Esophagus squamous epithelium (tissue), 5 donors: ENCODE measurements around the gene TOMM20. TPM values are rescaled to one million over a fixed set of nuclear protein-coding genes. Genes with fewer than 3 reads are reported as not detected.

Experiments
- DNase-seq: peaks from one replicate; lab custom pipeline; 2025; lab: John Stamatoyannopoulos, UW
- H3K27ac ChIP-seq, 4 donors: fragments of 200-600 bp; sonication (generic); one replicate each; pipeline ENCODE4 v1.5.1; 2016 to 2019; ENCODE audit warnings: mild to moderate bottlenecking in 1 of 4
- H3K27me3 ChIP-seq, 4 donors: fragments of 200-600 bp; sonication (generic); 1 replicate in 3 of 4; 2 replicates in 1 of 4; pipeline versions ENCODE4 v1.5.1 to v1.6.0; 2017 to 2021; ENCODE audit warnings: antibody characterized with exemption in 1 of 4
- H3K36me3 ChIP-seq, 3 donors: fragments of 200-600 bp; sonication (generic); one replicate each; pipeline ENCODE4 v1.5.1; 2016 to 2019
- H3K4me1 ChIP-seq, 3 donors: fragments of 200-600 bp; sonication (generic); one replicate each; pipeline ENCODE4 v1.5.1; 2017 to 2019
- H3K4me3 ChIP-seq, 4 donors: fragments of 200-600 bp; sonication (generic); 1 replicate in 3 of 4; 2 replicates in 1 of 4; pipeline ENCODE4 v1.5.1; 2016 to 2019; ENCODE audit warnings: mild to moderate bottlenecking in 2 of 4, moderate library complexity in 1 of 4
- H3K9me3 ChIP-seq, 3 donors: fragments of 200-600 bp; sonication (generic); one replicate each; pipeline ENCODE4 v1.5.1; 2016 to 2019
- CTCF ChIP-seq, 6 experiments: fragments of 450-650 bp in 4 of 6; fragments of 200-600 bp in 2 of 6; sonication (generic) in 2 of 6; IDR thresholded peaks; one replicate each; pipeline ENCODE4 v1.5.1; 2016 to 2019; ENCODE audit warnings: antibody characterized with exemption in 6 of 6, mild to moderate bottlenecking in 4 of 6, moderate library complexity in 4 of 6
- POLR2A ChIP-seq, 4 donors: fragments of 450-650 bp; IDR thresholded peaks; one replicate each; pipeline ENCODE4 v1.6.1; 2017; ENCODE audit warnings: antibody characterized with exemption in 4 of 4, mild to moderate bottlenecking in 4 of 4, moderate library complexity in 3 of 4
- WGBS, 2 donors: methylation state at CpG; one replicate each; pipeline ENCODE4 v1.1.5; 2018; 5-methylcytosine and 5-hydroxymethylcytosine counted together
- intact Hi-C: fragments of 100-400 bp; cut with DNase I; formaldehyde crosslinking; loops from one replicate; pipeline ENCODE4 v1.15.0; 2022
- total RNA-seq, 4 donors: library from RNA; depleted of rRNA; stranded (reverse); fragments of >200 nt; gene quantifications; one replicate each; pipeline ENCODE4 v1.1.0, GENCODE V29; 2016
- donor health status: DM: yes; HTN: yes; CAD: no.

Gene TOMM20
- total RNA-seq, 4 donors from 2014 or later = 36.4 to 117 (median 84.1) TPM

- H3K4me1 ChIP-seq = peaks cover 43 to 89% (median 57%) of the 10 kb centered on the region in 3 donors
- DNase-seq = no peak
- no peaks in the 10 kb centered on the region for H3K36me3 ChIP-seq
- TF ChIP-seq POLR2A (IDR thresholded peaks at IDR 0.05) (no peak), CTCF (IDR thresholded peaks at IDR 0.05) (no peak)
- no peak overlapping the region for H3K4me3 ChIP-seq
- intact Hi-C loops = loop anchor here (5.0 to 10.0 kb wide), 2 partner anchors 82 to 469 kb away; no protein-coding TSS in a partner anchor
- WGBS, 2 donors = 94 to 97% methylated on average over 10 to 11 of the region's 16 CpGs
- H3K27me3 ChIP-seq = no peaks in the 10 kb centered on the region
- H3K27ac ChIP-seq = peak overlapping the region; percentile 49 to 88 (median 78)
- H3K9me3 ChIP-seq = no peaks in the 10 kb centered on the region
Observed at GRCh38 chr1:235076504-235077162, 52.0 kb downstream of the TOMM20 start.

- peaks cover 43 to 85% (median 57%) of the 10 kb centered on the region in 3 donors for H3K4me1 ChIP-seq
- H3K27ac ChIP-seq = peak overlapping the region; percentile 88 to 94 (median 92)
- no peaks in the 10 kb centered on the region for H3K36me3 ChIP-seq
- TF ChIP-seq POLR2A (IDR thresholded peaks at IDR 0.05) (no peak), CTCF (IDR thresholded peaks at IDR 0.05) (no peak)
- DNase-seq = no peak
- H3K27me3 ChIP-seq = no peaks in the 10 kb centered on the region
- no peak overlapping the region for H3K4me3 ChIP-seq
- no peaks in the 10 kb centered on the region for H3K9me3 ChIP-seq
- intact Hi-C loops = loop anchor here (5.0 to 10.0 kb wide), 2 partner anchors 81 to 469 kb away; no protein-coding TSS in a partner anchor
- 32 to 57% methylated on average over 8 of the region's 8 CpGs for WGBS, 2 donors
Observed at GRCh38 chr1:235075777-235076308, 52.8 kb downstream of the TOMM20 start.

GRCh38 chr1:235075048-235075776 is 53.4 kb downstream of the TOMM20 start:
- H3K9me3 ChIP-seq = no peaks in the 10 kb centered on the region
- H3K4me3 ChIP-seq = peak overlapping the region in 1 of 4 donors; percentile 42
- TF ChIP-seq POLR2A (IDR thresholded peaks at IDR 0.05) (no peak), CTCF (IDR thresholded peaks at IDR 0.05) (no peak)
- intact Hi-C loops = loop anchor here (5.0 to 10.0 kb wide), 2 partner anchors 80 to 468 kb away; no protein-coding TSS in a partner anchor
- H3K36me3 ChIP-seq = no peaks in the 10 kb centered on the region
- H3K27me3 ChIP-seq = no peaks in the 10 kb centered on the region
- DNase-seq = no peak
- peaks cover 49 to 85% (median 57%) of the 10 kb centered on the region in 3 donors for H3K4me1 ChIP-seq
- peak overlapping the region; percentile 88 to 94 (median 92) for H3K27ac ChIP-seq
- WGBS, 2 donors = 20 to 58% methylated on average over 19 to 21 of the region's 25 CpGs

GRCh38 chr1:235074523-235075047 is 54.1 kb downstream of the TOMM20 start:
- whole genome bisulfite sequencing, 2 donors = 6 to 12% methylated on average over 9 to 14 of the region's 14 CpGs
- TF ChIP-seq POLR2A (IDR thresholded peaks at IDR 0.05) = no peak
- no peak for TF ChIP-seq CTCF (IDR thresholded peaks at IDR 0.05)
- Histone ChIP-seq H3K27me3 (no peaks in the 10 kb centered on the region), H3K4me3 (peak overlapping the region in 1 of 4 donors; percentile 42), H3K9me3 (no peaks in the 10 kb centered on the region), H3K36me3 (no peaks in the 10 kb centered on the region), H3K27ac (peak overlapping the region; percentile 88 to 94 (median 92)), H3K4me1 (peaks cover 49 to 85% (median 55%) of the 10 kb centered on the region in 3 donors)
- DNase-seq = no peak
- intact Hi-C loops = loop anchor here (5.0 to 10.0 kb wide), 2 partner anchors 80 to 467 kb away; no protein-coding TSS in a partner anchor
